Neural progenitor cell (in vitro differentiated cells): ENCODE measurements around the gene ASB2. TPM values are rescaled to one million over a fixed set of nuclear protein-coding genes. Genes with fewer than 3 reads are reported as not detected.
A peak's percentile ranks its signal among the peaks of the same experiment; 100 is the strongest.

ENCODE experiments used
- DNase-seq: peaks from one replicate; pipeline ENCODE4 v3.0.0-alpha.2; 2016; ENCODE audit warnings: low spot score
- H2AFZ ChIP-seq: fragments of 200-600 bp; sonication (generic); replicated peaks from 2 replicates; pipeline ENCODE4 v1.6.1; 2016; ENCODE audit warnings: antibody characterized with exemption
- H3F3A ChIP-seq: fragments of 200-600 bp; sonication (generic); 2 replicates; pipeline ENCODE4 v1.6.1; 2016; ENCODE audit warnings: antibody characterized with exemption, low read depth
- H3K27ac ChIP-seq: fragments of 200-600 bp; sonication (generic); 2 replicates; pipeline ENCODE4 v1.5.1; 2016; ENCODE audit warnings: mild to moderate bottlenecking
- H3K27me3 ChIP-seq: fragments of 200-600 bp; sonication (generic); 2 replicates; pipeline ENCODE4 v1.6.1; 2016; ENCODE audit warnings: mild to moderate bottlenecking, moderate library complexity
- H3K36me3 ChIP-seq: fragments of 200-600 bp; sonication (generic); 2 replicates; pipeline ENCODE4 v1.5.1; 2016
- H3K4me1 ChIP-seq: fragments of 200-600 bp; sonication (generic); 2 replicates; pipeline ENCODE4 v1.6.1; 2016; ENCODE audit warnings: mixed run types
- H3K4me2 ChIP-seq: fragments of 200-600 bp; sonication (generic); 2 replicates; pipeline ENCODE4 v1.6.1; 2016
- H3K4me3 ChIP-seq: fragments of 200-600 bp; sonication (generic); 2 replicates; pipeline ENCODE4 v1.5.1; 2016
- H3K79me2 ChIP-seq: fragments of 200-600 bp; sonication (generic); 2 replicates; pipeline ENCODE4 v1.6.1; 2016; ENCODE audit warnings: low read depth
- H3K9ac ChIP-seq: fragments of 200-600 bp; sonication (generic); 2 replicates; pipeline ENCODE4 v1.6.1; 2016
- H3K9me3 ChIP-seq: fragments of 200-600 bp; sonication (generic); 2 replicates; pipeline ENCODE4 v1.5.1; 2016; ENCODE audit warnings: low read depth
- H4K20me1 ChIP-seq: fragments of 200-600 bp; sonication (generic); 2 replicates; pipeline ENCODE4 v1.6.1; 2016; ENCODE audit warnings: low read depth
- H3K27ac Mint-ChIP-seq: 3 replicates; pipeline ENCODE4 v1.8.0; 2021; ENCODE audit warnings: mixed read lengths
- H3K27me3 Mint-ChIP-seq: 2 replicates; pipeline ENCODE4 v1.8.0; 2022; ENCODE audit warnings: low read depth, mild to moderate bottlenecking, inconsistent platforms, moderate library complexity, mixed read lengths; ENCODE audit not compliant: insufficient read depth
- H3K36me3 Mint-ChIP-seq: 3 replicates; pipeline ENCODE4 v1.8.0; 2021; ENCODE audit warnings: mixed read lengths
- H3K4me1 Mint-ChIP-seq: 3 replicates; pipeline ENCODE4 v1.8.0; 2021; ENCODE audit warnings: mixed read lengths
- H3K4me3 Mint-ChIP-seq: 3 replicates; pipeline ENCODE4 v1.8.0; 2021; ENCODE audit warnings: mild to moderate bottlenecking, moderate library complexity, mixed read lengths
- H3K9me3 Mint-ChIP-seq: 3 replicates; pipeline ENCODE4 v1.8.0; 2020; ENCODE audit warnings: mixed read lengths
- EZH2 ChIP-seq: fragments of 200-600 bp; sonication (generic); IDR thresholded peaks from 2 replicates; pipeline ENCODE4 v1.6.1; 2017; ENCODE audit warnings: antibody characterized with exemption, mild to moderate bottlenecking, moderate library complexity
- EZH2phosphoT487 ChIP-seq: fragments of 200-600 bp; sonication (generic); IDR thresholded peaks from 2 replicates; pipeline ENCODE4 v1.6.1; 2017; ENCODE audit warnings: antibody characterized with exemption
- total RNA-seq: library from RNA; depleted of rRNA; stranded (reverse); fragments of >200 nt; gene quantifications from 2 replicates; pipeline ENCODE4 v1.2.3, GENCODE V29; 2015; ENCODE audit warnings: low replicate concordance
- TF ChIP-seq, protein P1 (sequence below): fragments of 200-600 bp; sonication (generic); IDR thresholded peaks from 2 replicates; pipeline ENCODE4 v1.5.1; 2017; ENCODE audit warnings: antibody characterized with exemption, mild to moderate bottlenecking

Gene ASB2
- total RNA-seq, 1 donor from 2014 or later, result not detected

DNA sequence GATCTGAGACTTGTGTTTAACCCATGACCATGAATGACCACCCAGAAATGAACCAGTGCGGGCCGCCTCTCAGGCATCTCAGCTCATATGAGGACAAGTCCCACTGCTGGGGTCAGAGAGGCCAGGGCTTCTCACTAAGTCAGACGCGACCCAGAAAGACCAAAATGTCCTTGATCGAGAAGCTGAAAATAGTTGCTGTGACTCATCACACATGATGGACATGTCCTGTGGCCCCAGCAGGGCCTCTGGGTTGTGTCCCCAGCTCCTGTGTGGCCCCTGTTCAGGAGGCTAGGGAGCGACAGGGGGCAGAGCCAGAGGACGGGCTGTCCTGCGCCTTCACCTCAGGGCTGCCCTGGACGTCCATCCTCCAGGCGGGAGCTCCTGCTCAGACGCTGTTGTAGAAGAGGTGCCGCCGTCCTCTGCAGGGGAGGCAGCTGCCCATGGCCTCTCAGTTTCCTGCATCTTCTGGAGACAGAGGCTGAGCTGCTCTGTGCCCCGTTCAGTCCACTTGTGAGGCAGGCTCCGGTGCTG, 78.2 kb downstream of the ASB2 start:
- peaks cover 23% of the 10 kb centered on the region for H3F3A ChIP-seq
- no peaks in the 10 kb centered on the region for H3K9me3 Mint-ChIP-seq
- H4K20me1 ChIP-seq, result no peaks in the 10 kb centered on the region
- no peak overlapping the region for H3K4me3 ChIP-seq
- H3K36me3 Mint-ChIP-seq, result no peaks in the 10 kb centered on the region
- no peaks in the 10 kb centered on the region for H3K79me2 ChIP-seq
- H3K9me3 ChIP-seq, result no peaks in the 10 kb centered on the region
- no peak overlapping the region for H2AFZ ChIP-seq
- H3K4me1 ChIP-seq, result peaks cover 21% of the 10 kb centered on the region
- H3K4me3 Mint-ChIP-seq, result no peak overlapping the region
- H3K27ac Mint-ChIP-seq, result no peak overlapping the region
- H3K4me1 Mint-ChIP-seq, result peaks cover 35% of the 10 kb centered on the region
- no peaks in the 10 kb centered on the region for H3K36me3 ChIP-seq
- no peaks in the 10 kb centered on the region for H3K27me3 ChIP-seq
- H3K27ac ChIP-seq, result no peak overlapping the region
- DNase-seq, result no peak
- H3K27me3 Mint-ChIP-seq, result peaks cover 19% of the 10 kb centered on the region
- TF ChIP-seq, protein P1, sequence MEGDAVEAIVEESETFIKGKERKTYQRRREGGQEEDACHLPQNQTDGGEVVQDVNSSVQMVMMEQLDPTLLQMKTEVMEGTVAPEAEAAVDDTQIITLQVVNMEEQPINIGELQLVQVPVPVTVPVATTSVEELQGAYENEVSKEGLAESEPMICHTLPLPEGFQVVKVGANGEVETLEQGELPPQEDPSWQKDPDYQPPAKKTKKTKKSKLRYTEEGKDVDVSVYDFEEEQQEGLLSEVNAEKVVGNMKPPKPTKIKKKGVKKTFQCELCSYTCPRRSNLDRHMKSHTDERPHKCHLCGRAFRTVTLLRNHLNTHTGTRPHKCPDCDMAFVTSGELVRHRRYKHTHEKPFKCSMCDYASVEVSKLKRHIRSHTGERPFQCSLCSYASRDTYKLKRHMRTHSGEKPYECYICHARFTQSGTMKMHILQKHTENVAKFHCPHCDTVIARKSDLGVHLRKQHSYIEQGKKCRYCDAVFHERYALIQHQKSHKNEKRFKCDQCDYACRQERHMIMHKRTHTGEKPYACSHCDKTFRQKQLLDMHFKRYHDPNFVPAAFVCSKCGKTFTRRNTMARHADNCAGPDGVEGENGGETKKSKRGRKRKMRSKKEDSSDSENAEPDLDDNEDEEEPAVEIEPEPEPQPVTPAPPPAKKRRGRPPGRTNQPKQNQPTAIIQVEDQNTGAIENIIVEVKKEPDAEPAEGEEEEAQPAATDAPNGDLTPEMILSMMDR, result no peak
- TF ChIP-seq EZH2phosphoT487 (no peak), EZH2 (no peak)
- H3K9ac ChIP-seq, result no peak overlapping the region
- no peak overlapping the region for H3K4me2 ChIP-seq

- Histone ChIP-seq H3K36me3 (no peaks in the 10 kb centered on the region), H2AFZ (no peak overlapping the region), H3K27me3 (no peaks in the 10 kb centered on the region), H3K4me3 (no peak overlapping the region), H4K20me1 (no peaks in the 10 kb centered on the region), H3K79me2 (no peaks in the 10 kb centered on the region), H3K9ac (no peak overlapping the region), H3K4me2 (no peak overlapping the region), H3K4me1 (peaks cover 23% of the 10 kb centered on the region), H3K27ac (no peak overlapping the region), H3F3A (peaks cover 24% of the 10 kb centered on the region), H3K9me3 (no peaks in the 10 kb centered on the region)
- Mint-ChIP-seq H3K27me3 (peaks cover 16% of the 10 kb centered on the region), H3K9me3 (no peaks in the 10 kb centered on the region), H3K4me3 (no peak overlapping the region), H3K36me3 (no peaks in the 10 kb centered on the region), H3K27ac (no peak overlapping the region), H3K4me1 (peaks cover 42% of the 10 kb centered on the region)
- DNase-seq, result no peak
- no peak for TF ChIP-seq EZH2
- TF ChIP-seq EZH2phosphoT487, result no peak
Measured at GRCh38 chr14:93897476-93897845, 78.9 kb downstream of the ASB2 start.

DNA sequence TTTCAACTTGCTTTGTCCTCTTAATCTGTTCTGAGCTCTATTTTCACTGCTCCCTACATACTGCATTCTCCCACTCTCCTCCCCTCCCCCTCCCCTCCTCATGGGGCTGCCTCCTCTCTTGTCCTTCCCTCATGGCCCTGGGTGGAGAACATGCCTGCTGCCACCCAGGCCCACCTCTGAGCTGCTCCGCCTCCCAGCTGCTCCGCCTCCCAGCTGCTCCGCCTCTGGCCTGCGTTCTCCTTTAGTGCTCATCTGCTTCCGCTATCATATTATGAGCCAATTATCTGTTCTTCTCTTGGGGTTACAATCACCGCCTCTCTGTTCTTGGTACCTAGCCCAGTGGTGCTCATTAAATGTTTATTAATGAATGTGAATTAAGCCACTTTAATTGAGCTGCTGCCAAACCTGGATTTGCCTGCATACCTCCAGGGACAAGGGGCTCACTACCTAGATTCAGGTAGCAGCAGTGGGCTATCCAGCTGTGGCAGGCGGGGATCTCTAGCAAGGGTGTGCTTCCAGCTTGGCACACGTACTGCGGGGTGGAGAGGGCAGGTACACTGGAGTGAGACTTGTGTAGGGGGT, 81.3 kb downstream of the ASB2 start:
- peak; percentile 62 for DNase-seq
- no peak overlapping the region for H2AFZ ChIP-seq
- TF ChIP-seq EZH2phosphoT487, result no peak
- no peak for TF ChIP-seq EZH2
- TF ChIP-seq, protein P1, result no peak
- no peaks in the 10 kb centered on the region for H4K20me1 ChIP-seq
- H3K79me2 ChIP-seq, result no peaks in the 10 kb centered on the region
- Mint-ChIP-seq H3K9me3 (no peaks in the 10 kb centered on the region), H3K4me1 (peaks cover 42% of the 10 kb centered on the region), H3K27ac (no peak overlapping the region), H3K36me3 (no peaks in the 10 kb centered on the region), H3K27me3 (peaks cover 13% of the 10 kb centered on the region), H3K4me3 (peak overlapping the region; percentile 50)
- H3K4me2 ChIP-seq, result peak overlapping the region; percentile 46
- no peaks in the 10 kb centered on the region for H3K36me3 ChIP-seq
- no peaks in the 10 kb centered on the region for H3K9me3 ChIP-seq
- peaks cover 24% of the 10 kb centered on the region for H3F3A ChIP-seq
- no peak overlapping the region for H3K4me3 ChIP-seq
- no peaks in the 10 kb centered on the region for H3K27me3 ChIP-seq
- H3K9ac ChIP-seq, result no peak overlapping the region
- no peak overlapping the region for H3K27ac ChIP-seq
- peaks cover 23% of the 10 kb centered on the region for H3K4me1 ChIP-seq

DNA sequence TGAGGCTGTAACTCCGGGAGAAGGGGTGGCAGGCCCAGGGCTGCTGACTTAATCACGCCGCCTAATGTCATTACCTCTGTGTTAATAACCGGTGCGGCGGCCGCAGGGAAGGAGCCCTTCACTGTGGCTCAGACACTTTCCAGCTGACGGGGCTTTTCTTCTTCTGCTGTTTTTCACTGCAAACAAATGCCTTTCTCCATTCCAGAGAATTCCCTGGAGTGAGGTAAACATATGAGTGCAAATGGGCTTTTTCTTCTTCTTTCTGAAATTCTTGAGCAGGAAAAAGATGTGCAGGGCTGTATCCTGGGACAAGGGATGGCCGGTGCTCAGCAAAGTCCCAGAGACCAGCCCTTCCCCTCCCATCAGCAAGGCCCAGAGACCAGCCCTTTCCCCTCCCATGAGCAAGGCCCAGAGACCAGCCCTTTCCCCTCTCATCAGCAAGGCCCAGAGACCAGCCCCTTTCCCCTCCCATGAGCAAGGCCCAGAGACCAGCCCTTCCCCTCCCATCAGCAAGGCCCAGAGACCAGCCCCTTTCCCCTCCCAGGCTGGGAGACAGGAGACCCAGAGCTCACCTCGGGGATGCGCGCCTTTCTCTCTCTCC, 82.6 kb downstream of the ASB2 start:
- Histone ChIP-seq H4K20me1 (no peaks in the 10 kb centered on the region), H3K4me2 (peak overlapping the region; percentile 46), H3K4me3 (no peak overlapping the region), H3K9me3 (no peaks in the 10 kb centered on the region), H3K79me2 (no peaks in the 10 kb centered on the region), H3K4me1 (peaks cover 23% of the 10 kb centered on the region), H3K27ac (no peak overlapping the region), H3K9ac (no peak overlapping the region), H3K36me3 (no peaks in the 10 kb centered on the region), H2AFZ (peak overlapping the region; percentile 80), H3K27me3 (no peaks in the 10 kb centered on the region), H3F3A (peaks cover 24% of the 10 kb centered on the region)
- no peaks in the 10 kb centered on the region for H3K9me3 Mint-ChIP-seq
- peak overlapping the region; percentile 22 for H3K4me3 Mint-ChIP-seq
- no peaks in the 10 kb centered on the region for H3K36me3 Mint-ChIP-seq
- peaks cover 42% of the 10 kb centered on the region for H3K4me1 Mint-ChIP-seq
- H3K27me3 Mint-ChIP-seq, result peaks cover 9% of the 10 kb centered on the region
- peak; percentile 78 for DNase-seq
- no peak for TF ChIP-seq EZH2phosphoT487
- H3K27ac Mint-ChIP-seq, result peak overlapping the region; percentile 89
